OCI-LY3 (cell line): Measurements from ENCODE around the gene CARM1.

Source experiments
- H2AFZ ChIP-seq: fragments of 200-600, 300-600 bp; shearing (Covaris generic); 2 replicates; pipeline ENCODE4 v1.6.0; 2014; ENCODE audit warnings: antibody characterized with exemption, low read depth, low read length
- H3K27ac ChIP-seq: fragments of 200-600, 300-600 bp; sonication (generic); 2 replicates; pipeline ENCODE4 v1.5.1; 2014; ENCODE audit warnings: mild to moderate bottlenecking, low read length, moderate library complexity, mixed read lengths
- H3K27me3 ChIP-seq: fragments of 200-600, 300-600 bp; sonication (generic); 2 replicates; pipeline ENCODE4 v1.6.1; 2014; ENCODE audit warnings: low read depth, low read length, mixed read lengths
- H3K36me3 ChIP-seq: fragments of 200-600, 300-600 bp; sonication (generic); replicated peaks from 2 replicates; pipeline ENCODE3; 2014; ENCODE audit warnings: low read depth, low read length, mixed read lengths
- H3K4me1 ChIP-seq: fragments of 300-600, 200-600 bp; sonication (generic); 2 replicates; pipeline ENCODE4 v1.6.1; 2014; ENCODE audit warnings: low read length, mixed read lengths
- H3K4me2 ChIP-seq: fragments of 200-600, 300-600 bp; sonication (generic); 2 replicates; pipeline ENCODE4 v1.6.1; 2014; ENCODE audit warnings: low read length, mixed read lengths
- H3K4me3 ChIP-seq: fragments of 300-600, 200-600 bp; sonication (generic); 2 replicates; pipeline ENCODE4 v1.5.1; 2014; ENCODE audit warnings: antibody characterized with exemption, mild to moderate bottlenecking, low read length, moderate library complexity
- H3K79me2 ChIP-seq: fragments of 300-600, 200-600 bp; shearing (Covaris generic); 2 replicates; pipeline ENCODE4 v1.6.1; 2014; ENCODE audit warnings: mild to moderate bottlenecking, low read length, mixed read lengths
- H3K9ac ChIP-seq: fragments of 300-600, 200-600 bp; shearing (Covaris generic); 2 replicates; pipeline ENCODE4 v1.6.0; 2014; ENCODE audit warnings: mild to moderate bottlenecking, low read length, moderate library complexity
- H3K9me3 ChIP-seq: fragments of 200-600, 300-600 bp; shearing (Covaris generic); 2 replicates; pipeline ENCODE4 v1.6.1; 2014; ENCODE audit warnings: low read length, mixed read lengths; ENCODE audit not compliant: insufficient read depth
- H4K20me1 ChIP-seq: fragments of 200-600, 300-600 bp; sonication (generic); 2 replicates; pipeline ENCODE4 v1.6.1; 2016; ENCODE audit warnings: low read length, mixed read lengths; ENCODE audit not compliant: insufficient read depth
- CTCF ChIP-seq: fragments of 200-600, 300-600 bp; sonication (generic); IDR thresholded peaks from 2 replicates; pipeline ENCODE4 v1.5.1; 2014; ENCODE audit warnings: antibody characterized with exemption, low read length, low read depth
- EZH2phosphoT487 ChIP-seq: fragments of 200-600 bp; shearing (Covaris generic); IDR thresholded peaks from 2 replicates; pipeline ENCODE4 v1.6.1; 2018; ENCODE audit warnings: antibody characterized with exemption, mixed run types, low read depth

Gene CARM1

GRCh38 chr19:10850631-10851030, 20.7 kb upstream of the CARM1 start:
- TF ChIP-seq EZH2phosphoT487, result no peak
- no peak overlapping the region for H3K27ac ChIP-seq
- H3K9ac ChIP-seq, result no peak overlapping the region
- no peaks in the 10 kb centered on the region; the same call in 1 of the 2 replicates for H3K4me1 ChIP-seq
- H3K9me3 ChIP-seq, result no peaks in the 10 kb centered on the region
- no peak overlapping the region for H3K4me3 ChIP-seq
- H4K20me1 ChIP-seq, result no peaks in the 10 kb centered on the region
- no peaks in the 10 kb centered on the region for H3K36me3 ChIP-seq
- H3K27me3 ChIP-seq, result peaks cover 3% of the 10 kb centered on the region; the same call in 1 of the 2 replicates
- no peaks in the 10 kb centered on the region for H3K79me2 ChIP-seq
- no peak overlapping the region for H2AFZ ChIP-seq
- no peak overlapping the region for H3K4me2 ChIP-seq

GRCh38 chr19:10852098-10852800, 19.1 kb upstream of the CARM1 start:
- no peaks in the 10 kb centered on the region for H3K79me2 ChIP-seq
- no peaks in the 10 kb centered on the region; the same call in 1 of the 2 replicates for H3K4me1 ChIP-seq
- H3K9me3 ChIP-seq, result no peaks in the 10 kb centered on the region
- no peak overlapping the region for H3K9ac ChIP-seq
- H2AFZ ChIP-seq, result no peak overlapping the region
- no peaks in the 10 kb centered on the region for H4K20me1 ChIP-seq
- no peaks in the 10 kb centered on the region for H3K36me3 ChIP-seq
- TF ChIP-seq CTCF (no peak), EZH2phosphoT487 (no peak)
- no peak overlapping the region for H3K4me3 ChIP-seq
- no peak overlapping the region for H3K27ac ChIP-seq
- H3K27me3 ChIP-seq, result peaks cover 3% of the 10 kb centered on the region; the same call in 1 of the 2 replicates
- no peak overlapping the region for H3K4me2 ChIP-seq

GRCh38 chr19:10852941-10853340, 18.4 kb upstream of the CARM1 start:
- no peaks in the 10 kb centered on the region for H4K20me1 ChIP-seq
- no peaks in the 10 kb centered on the region for H3K79me2 ChIP-seq
- no peaks in the 10 kb centered on the region for H3K9me3 ChIP-seq
- TF ChIP-seq CTCF (no peak), EZH2phosphoT487 (no peak)
- no peaks in the 10 kb centered on the region for H3K36me3 ChIP-seq
- H3K27ac ChIP-seq, result no peak overlapping the region
- no peak overlapping the region for H3K4me2 ChIP-seq
- peaks cover 3% of the 10 kb centered on the region; the same call in 1 of the 2 replicates for H3K27me3 ChIP-seq
- no peak overlapping the region for H3K9ac ChIP-seq
- H2AFZ ChIP-seq, result no peak overlapping the region
- no peak overlapping the region for H3K4me3 ChIP-seq
- H3K4me1 ChIP-seq, result no peaks in the 10 kb centered on the region; the same call in 1 of the 2 replicates

DNA sequence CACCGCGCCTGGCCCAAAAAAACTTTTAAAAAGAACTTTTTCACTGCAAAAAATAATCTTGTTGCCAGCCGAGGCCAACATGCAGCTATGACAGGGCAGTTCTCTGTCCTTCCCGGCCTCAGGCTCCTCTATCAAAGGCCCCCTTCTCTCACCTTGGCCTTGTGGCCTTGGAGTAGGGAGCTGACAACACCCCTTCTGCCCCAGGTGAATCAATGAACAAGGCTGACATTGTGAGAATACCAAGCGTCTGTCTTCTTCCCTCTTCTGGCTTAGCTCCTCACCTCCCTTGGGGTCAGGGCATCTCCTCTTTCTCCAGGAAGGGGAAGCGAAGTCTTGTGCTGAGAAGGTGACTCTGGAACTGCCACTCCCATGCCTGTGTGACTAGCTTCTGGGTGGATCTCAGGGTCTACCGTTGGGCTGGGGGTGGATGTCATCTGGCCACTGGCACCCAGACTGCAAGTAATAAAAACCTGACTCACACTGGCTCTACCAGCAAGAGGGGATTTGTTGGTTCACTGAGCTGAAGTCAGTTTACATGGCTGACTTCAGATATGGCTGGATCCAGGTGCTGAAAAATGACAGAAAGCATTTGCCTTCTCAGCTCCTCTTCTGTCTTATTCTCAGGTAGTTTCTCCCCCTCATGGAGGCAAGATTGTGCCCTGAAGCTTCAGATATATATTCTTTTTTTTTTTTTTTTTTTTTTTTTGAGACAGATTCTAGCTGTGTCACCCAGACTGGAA, 16.8 kb upstream of the CARM1 start:
- no peak overlapping the region for H3K4me3 ChIP-seq
- no peak for TF ChIP-seq EZH2phosphoT487
- no peak for TF ChIP-seq CTCF
- no peaks in the 10 kb centered on the region for H3K36me3 ChIP-seq
- H2AFZ ChIP-seq, result no peak overlapping the region
- H4K20me1 ChIP-seq, result no peaks in the 10 kb centered on the region
- H3K27ac ChIP-seq, result no peak overlapping the region
- no peak overlapping the region for H3K9ac ChIP-seq
- H3K4me1 ChIP-seq, result no peaks in the 10 kb centered on the region
- no peaks in the 10 kb centered on the region for H3K79me2 ChIP-seq
- H3K27me3 ChIP-seq, result peaks cover 3% of the 10 kb centered on the region; the same call in 1 of the 2 replicates
- H3K9me3 ChIP-seq, result no peaks in the 10 kb centered on the region
- no peak overlapping the region for H3K4me2 ChIP-seq
